Progenitor cell of endocrine pancreas (in vitro differentiated cells): ENCODE results near the gene VGLL2. TPM values are rescaled to one million over a fixed set of nuclear protein-coding genes. Genes with fewer than 3 reads are reported as not detected.

Experiments used
- DNase-seq: peaks from one replicate; pipeline ENCODE4 v3.0.0; 2021; ENCODE audit warnings: low spot score; ENCODE audit not compliant: unreplicated experiment
- H3K27ac Mint-ChIP-seq: 2 replicates; pipeline ENCODE4 v1.8.0; 2021; ENCODE audit warnings: mild to moderate bottlenecking, moderate library complexity, mixed read lengths
- H3K27me3 Mint-ChIP-seq: 2 replicates; pipeline ENCODE4 v1.8.0; 2021; ENCODE audit warnings: mixed read lengths
- H3K36me3 Mint-ChIP-seq: 2 replicates; pipeline ENCODE4 v1.8.0; 2022; ENCODE audit warnings: mixed read lengths; ENCODE audit not compliant: insufficient read depth
- H3K4me1 Mint-ChIP-seq: 2 replicates; pipeline ENCODE4 v1.8.0; 2021; ENCODE audit warnings: low read depth, mixed read lengths
- H3K4me3 Mint-ChIP-seq: 2 replicates; pipeline ENCODE4 v1.8.0; 2021; ENCODE audit warnings: low read depth, mild to moderate bottlenecking, moderate library complexity, mixed read lengths
- H3K9me3 Mint-ChIP-seq: 2 replicates; pipeline ENCODE4 v1.8.0; 2021; ENCODE audit warnings: low read depth, mixed read lengths
- CTCF ChIP-seq: fragments of 200-600 bp; sonication (generic); IDR thresholded peaks from one replicate; pipeline ENCODE4 v1.5.0; 2021; ENCODE audit warnings: antibody characterized with exemption, mild to moderate bottlenecking; ENCODE audit not compliant: unreplicated experiment
- total RNA-seq: library from RNA; stranded (reverse); gene quantifications from 2 replicates; pipeline ENCODE4 v1.2.1, GENCODE V29; 2021

VGLL2 gene
- total RNA-seq, 1 donor from 2014 or later = not detected

- peak overlapping the region; percentile 73 for H3K27ac Mint-ChIP-seq
- no peak for DNase-seq
- no peaks in the 10 kb centered on the region for H3K9me3 Mint-ChIP-seq
- H3K36me3 Mint-ChIP-seq = no peaks in the 10 kb centered on the region
- H3K4me3 Mint-ChIP-seq = peak overlapping the region; percentile 64
- H3K4me1 Mint-ChIP-seq = peaks cover 3% of the 10 kb centered on the region
- H3K27me3 Mint-ChIP-seq = peaks cover 91% of the 10 kb centered on the region
- no peak for TF ChIP-seq CTCF
Observed at GRCh38 chr6:117270055-117270842, 4.9 kb downstream of the VGLL2 start.

GRCh38 chr6:117270843-117271507, 5.6 kb downstream of the VGLL2 start:
- TF ChIP-seq CTCF = peak; percentile 31
- no peak overlapping the region for H3K4me3 Mint-ChIP-seq
- H3K27me3 Mint-ChIP-seq = peaks cover 96% of the 10 kb centered on the region
- H3K9me3 Mint-ChIP-seq = no peaks in the 10 kb centered on the region
- H3K36me3 Mint-ChIP-seq = no peaks in the 10 kb centered on the region
- no peak for DNase-seq
- H3K4me1 Mint-ChIP-seq = peaks cover 3% of the 10 kb centered on the region
- H3K27ac Mint-ChIP-seq = no peak overlapping the region

- no peak for TF ChIP-seq CTCF
- Mint-ChIP-seq H3K36me3 (no peaks in the 10 kb centered on the region), H3K9me3 (no peaks in the 10 kb centered on the region), H3K4me1 (peaks cover 3% of the 10 kb centered on the region), H3K27me3 (peaks cover 89% of the 10 kb centered on the region), H3K4me3 (no peak overlapping the region), H3K27ac (no peak overlapping the region)
- no peak for DNase-seq
Observed at GRCh38 chr6:117272032-117272866, 6.9 kb downstream of the VGLL2 start.

GRCh38 chr6:117272891-117273290, 7.5 kb downstream of the VGLL2 start:
- Mint-ChIP-seq H3K4me1 (peaks cover 3% of the 10 kb centered on the region), H3K27ac (no peak overlapping the region), H3K27me3 (peaks cover 83% of the 10 kb centered on the region), H3K36me3 (no peaks in the 10 kb centered on the region), H3K4me3 (no peak overlapping the region), H3K9me3 (no peaks in the 10 kb centered on the region)
- DNase-seq = no peak
- TF ChIP-seq CTCF = no peak

- Mint-ChIP-seq H3K4me1 (no peaks in the 10 kb centered on the region), H3K27me3 (peaks cover 66% of the 10 kb centered on the region), H3K36me3 (no peaks in the 10 kb centered on the region), H3K27ac (no peak overlapping the region), H3K4me3 (no peak overlapping the region), H3K9me3 (no peaks in the 10 kb centered on the region)
- no peak for TF ChIP-seq CTCF
- no peak for DNase-seq
Observed at GRCh38 chr6:117275205-117275604, 9.8 kb downstream of the VGLL2 start.
